ENCODE data around the gene RAP1GAP. TPM values are rescaled to one million over a fixed set of nuclear protein-coding genes. Genes with fewer than 3 reads are reported as not detected.

The RAP1GAP gene
- total RNA-seq, 1 donor from 2014 or later = 0.64 TPM

DNA sequence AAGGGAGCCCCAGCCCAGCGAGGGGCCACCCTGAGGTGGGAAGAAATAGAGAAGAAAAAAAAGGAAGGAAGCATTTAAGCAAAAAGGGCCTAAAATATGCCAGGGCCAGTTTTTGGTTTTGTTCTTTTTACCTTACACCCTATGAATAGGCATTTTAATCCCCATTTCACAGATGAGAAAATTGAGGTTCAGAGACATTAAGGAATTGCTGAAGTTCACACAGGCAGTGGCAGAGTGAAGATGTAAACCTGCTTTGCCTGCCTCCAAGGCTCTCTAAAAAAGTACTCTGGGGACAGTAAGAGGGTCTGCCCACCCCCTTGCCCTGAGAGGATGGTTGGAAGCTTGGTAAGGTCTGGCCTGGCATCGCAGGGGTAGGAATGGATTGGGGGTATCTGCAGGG lies 19.8 kb downstream of the RAP1GAP start:
- H3K36me3 ChIP-seq = no peaks in the 10 kb centered on the region

GRCh38 chr1:21648791-21649190 lies 20.4 kb downstream of the RAP1GAP start:
- Histone ChIP-seq H3K27me3 (peaks cover 8% of the 10 kb centered on the region), H3K9me3 (no peaks in the 10 kb centered on the region), H3K4me3 (no peak overlapping the region), H3K27ac (no peak overlapping the region), H3K4me1 (peaks cover 5% of the 10 kb centered on the region in 2 donors), H3K36me3 (no peaks in the 10 kb centered on the region)
- intact Hi-C loops (cut with DNase I) = no loop called here
- no peak for TF ChIP-seq CTCF (IDR thresholded peaks at IDR 0.05)
- DNase-seq (ENCODE audit: low spot score in 2 of 2) = no peak

More for the DNA sequence above, 19.8 kb downstream of the RAP1GAP start:
- no peak for DNase-seq (ENCODE audit: low spot score in 2 of 2)
- Histone ChIP-seq H3K4me3 (no peak overlapping the region), H3K9me3 (no peaks in the 10 kb centered on the region), H3K4me1 (peaks cover 5% of the 10 kb centered on the region in 2 donors), H3K27ac (no peak overlapping the region), H3K27me3 (peaks cover 8% of the 10 kb centered on the region)
- TF ChIP-seq CTCF (IDR thresholded peaks at IDR 0.05) = no peak
- intact Hi-C loops (cut with DNase I) = no loop called here

- H3K27ac ChIP-seq = no peak overlapping the region
- H3K27me3 ChIP-seq = peaks cover 8% of the 10 kb centered on the region
- peaks cover 5% of the 10 kb centered on the region in 2 donors for H3K4me1 ChIP-seq
- H3K9me3 ChIP-seq = no peaks in the 10 kb centered on the region
- no peak overlapping the region for H3K4me3 ChIP-seq
- no peak for DNase-seq (ENCODE audit: low spot score in 2 of 2)
- H3K36me3 ChIP-seq = no peaks in the 10 kb centered on the region
- no peak for TF ChIP-seq CTCF (IDR thresholded peaks at IDR 0.05)
- intact Hi-C loops (cut with DNase I) = no loop called here
Measured at GRCh38 chr1:21648352-21648730, 20.8 kb downstream of the RAP1GAP start.

DNA sequence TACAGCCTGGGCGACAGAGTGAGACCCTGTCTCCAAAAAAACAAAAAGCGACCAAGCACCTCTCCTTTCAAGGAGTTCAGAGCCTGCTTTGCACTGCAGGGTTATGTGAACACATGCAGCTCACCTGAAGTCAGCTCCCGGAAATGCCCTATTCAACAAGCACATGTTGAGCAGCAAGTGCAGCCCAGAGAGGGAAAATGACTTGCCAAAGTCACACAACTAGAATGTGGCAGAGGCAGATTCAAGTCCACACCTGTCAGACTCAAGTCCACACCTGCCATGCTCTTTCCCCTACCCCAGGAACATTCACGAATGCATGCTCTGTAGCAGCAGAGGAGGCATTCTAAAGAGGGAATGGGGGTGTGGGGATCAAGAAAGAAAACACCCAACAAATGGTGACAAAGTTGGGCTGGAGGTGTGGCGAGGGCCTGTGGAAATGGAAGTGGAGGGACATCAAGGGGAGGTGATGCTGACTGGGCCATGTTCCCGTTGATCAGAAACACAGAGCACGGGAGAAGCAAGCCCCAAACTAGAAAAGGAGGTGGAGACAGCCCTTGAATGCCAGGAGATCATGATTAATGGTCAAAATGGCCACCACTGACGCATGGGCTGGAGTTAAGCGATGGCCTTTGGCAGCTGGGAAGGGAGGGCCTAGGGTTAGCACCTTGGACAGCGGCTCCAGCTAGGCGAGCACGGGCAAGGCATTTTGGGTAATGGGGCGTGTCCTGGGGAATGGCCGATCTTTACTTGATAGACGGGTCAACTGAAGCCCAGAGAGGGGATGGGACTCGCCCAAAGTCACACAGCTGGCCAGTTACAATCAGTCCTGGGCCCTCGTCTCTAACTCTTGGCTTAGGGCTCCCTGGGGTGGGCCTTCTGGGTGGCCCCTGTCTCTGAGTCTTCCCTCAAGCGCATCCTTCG lies 21.5 kb downstream of the RAP1GAP start:
- H3K4me3 ChIP-seq = no peak overlapping the region
- H3K4me1 ChIP-seq = peaks cover 5% of the 10 kb centered on the region in 2 donors
- no peaks in the 10 kb centered on the region for H3K9me3 ChIP-seq
- peaks cover 8% of the 10 kb centered on the region for H3K27me3 ChIP-seq
- intact Hi-C loops (cut with DNase I) = no loop called here
- TF ChIP-seq CTCF (IDR thresholded peaks at IDR 0.05) = no peak
- DNase-seq (ENCODE audit: low spot score in 2 of 2) = no peak
- H3K27ac ChIP-seq = no peak overlapping the region
- no peaks in the 10 kb centered on the region for H3K36me3 ChIP-seq

DNA sequence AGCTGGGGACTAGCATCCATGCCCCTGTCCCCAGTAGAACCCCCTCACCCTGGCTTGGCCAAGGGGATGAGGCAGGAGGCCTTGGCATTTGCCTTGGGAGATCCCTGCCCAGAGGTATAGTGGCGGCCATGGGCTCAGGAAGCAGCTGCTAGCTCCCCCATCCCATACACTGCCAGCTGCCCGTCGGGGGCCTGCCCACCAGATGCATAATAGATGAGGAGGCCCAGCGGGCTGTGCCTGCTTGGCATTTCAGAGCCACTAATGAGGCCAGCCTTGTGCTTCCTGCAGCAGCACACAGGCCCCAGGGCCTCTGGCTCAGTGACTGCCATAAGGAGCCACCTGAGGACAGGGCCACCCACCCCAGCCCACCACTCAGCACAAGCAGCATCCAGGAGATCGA lies 23.6 kb downstream of the RAP1GAP start:
- no peak for TF ChIP-seq CTCF (IDR thresholded peaks at IDR 0.05)
- Histone ChIP-seq H3K4me3 (no peak overlapping the region), H3K4me1 (no peaks in the 10 kb centered on the region), H3K27ac (no peak overlapping the region), H3K27me3 (peaks cover under 1% of the 10 kb centered on the region), H3K36me3 (no peaks in the 10 kb centered on the region), H3K9me3 (no peaks in the 10 kb centered on the region)
- no peak for DNase-seq (ENCODE audit: low spot score in 2 of 2)
- intact Hi-C loops (cut with DNase I) = no loop called here
